A549 treated with dexamethasone at 1 μM for 4 hours (cell line): ENCODE measurements around the gene SDR39U1. TPM values are rescaled to one million over a fixed set of nuclear protein-coding genes. Genes with fewer than 3 reads are reported as not detected.

Source experiments
- total RNA-seq: library from RNA; stranded (reverse); fragments of 200-300 nt; extraction: Qiagen RNA extraction; gene quantifications from 5 replicates; pipeline ENCODE4 v1.2.3, GENCODE V29; 2022

The SDR39U1 gene
- total RNA-seq = 37.6 to 50.9 TPM (median 44.9 TPM) in 5 replicates

GRCh38 chr14:24442240-24443052, at the start of gene SDR39U1:
SDR39U1 (minus strand) TSS chr14:24442776; CDS start chr14:24442769, 7 bp downstream.

GRCh38 chr14:24429395-24430142, 13.0 kb downstream of the SDR39U1 start, which contains the start of the genes CBLN3 and KHNYN:
CBLN3 (minus strand) TSS chr14:24429668; CDS start chr14:24429054, 614 bp downstream.
KHNYN (plus strand) TSS chr14:24429954; CDS start chr14:24430731, 777 bp downstream.

GRCh38 chr14:24398653-24399446, 43.7 kb downstream of the SDR39U1 start, which contains the start of gene NYNRIN:
NYNRIN (plus strand) TSS chr14:24399003; CDS start chr14:24399247, 244 bp downstream.

Other genes with a start within 250 kb of the SDR39U1 start
- 58.4 to 67.4 TPM (median 65.1 TPM) in 5 replicates for gene TM9SF1, start 247.3 kb downstream of the SDR39U1 start, total RNA-seq
- not detected in 5 replicates for gene TSSK4, start 237.1 kb downstream of the SDR39U1 start, total RNA-seq
- gene CHMP4A, start 229.3 kb downstream of the SDR39U1 start, total RNA-seq = 81.0 to 115 TPM (median 82.9 TPM) in 5 replicates
- 23.3 to 28.2 TPM (median 26.8 TPM) in 5 replicates for gene MDP1, start 226.7 kb downstream of the SDR39U1 start, total RNA-seq
- 414 to 527 TPM (median 420 TPM) in 5 replicates for gene NEDD8, start 210.4 kb downstream of the SDR39U1 start, total RNA-seq
- gene GMPR2, start 209.8 kb downstream of the SDR39U1 start, total RNA-seq = 52.0 to 70.3 TPM (median 55.1 TPM) in 5 replicates
- gene TINF2, start 200.2 kb downstream of the SDR39U1 start, total RNA-seq = 30.5 to 38.0 TPM (median 34.9 TPM) in 5 replicates
- 0.82 to 1.4 TPM (median 1.1 TPM) in 5 replicates for gene TGM1, start 179.6 kb downstream of the SDR39U1 start, total RNA-seq
- 13.5 to 15.8 TPM (median 14.7 TPM) in 5 replicates for gene RABGGTA, start 171.2 kb downstream of the SDR39U1 start, total RNA-seq
- 9.3 to 12.6 TPM (median 11.1 TPM) in 5 replicates for gene DHRS1, start 143.0 kb downstream of the SDR39U1 start, total RNA-seq
- gene NOP9, start 142.9 kb downstream of the SDR39U1 start, total RNA-seq = 12.5 to 17.2 TPM (median 17.2 TPM) in 5 replicates
- 0.12 to 0.32 TPM (median 0.14 TPM) in 4 of 5 replicates, not detected in the other for gene CIDEB, start 134.8 kb downstream of the SDR39U1 start, total RNA-seq
- gene LTB4R2, start 132.6 kb downstream of the SDR39U1 start, total RNA-seq = 1.3 to 5.0 TPM (median 3.6 TPM) in 5 replicates
- 2.7 to 6.5 TPM (median 4.3 TPM) in 5 replicates for gene LTB4R, start 131.3 kb downstream of the SDR39U1 start, total RNA-seq
- gene ADCY4, start 107.7 kb downstream of the SDR39U1 start, total RNA-seq = 0.08 TPM in 1 of 5 replicates, not detected in the others
- gene RIPK3, start 102.8 kb downstream of the SDR39U1 start, total RNA-seq = 0.09 TPM in 1 of 5 replicates, not detected in the others
- 0.09 to 0.28 TPM (median 0.15 TPM) in 5 replicates for gene NFATC4, start 74.6 kb downstream of the SDR39U1 start, total RNA-seq
- gene NYNRIN, start 43.8 kb downstream of the SDR39U1 start, total RNA-seq = 0.30 to 0.58 TPM (median 0.49 TPM) in 5 replicates
- gene CBLN3, start 13.1 kb downstream of the SDR39U1 start, total RNA-seq = 0.84 to 1.3 TPM (median 1.0 TPM) in 5 replicates
- gene KHNYN, start 12.8 kb downstream of the SDR39U1 start, total RNA-seq = 21.0 to 29.0 TPM (median 26.8 TPM) in 5 replicates
- not detected in 5 replicates for gene CMA1, start 65.5 kb upstream of the SDR39U1 start, total RNA-seq
- not detected in 5 replicates for gene CTSG, start 133.5 kb upstream of the SDR39U1 start, total RNA-seq
- not detected in 5 replicates for gene GZMH, start 166.9 kb upstream of the SDR39U1 start, total RNA-seq
- gene GZMB, start 191.4 kb upstream of the SDR39U1 start, total RNA-seq = not detected in 5 replicates